NK-92 (cell line): Measurements from ENCODE around the gene EPHA6.
"Not testable (repeated sequence)": the region's sequence is repeated elsewhere in the genome, so short reads cannot be mapped to it uniquely, and the experiment has no call there.

Experiments used
- DNase-seq: peaks from one replicate; lab custom pipeline; 2025; ENCODE audit not compliant: unreplicated experiment; lab: John Stamatoyannopoulos, UW

The EPHA6 gene

GRCh38 chr3:97010881-97011657 lies 196.7 kb downstream of the EPHA6 start:
- no peak for DNase-seq

- no peak for DNase-seq
Observed at GRCh38 chr3:97021778-97022177, 207.4 kb downstream of the EPHA6 start.

GRCh38 chr3:97025612-97026011 lies 211.2 kb downstream of the EPHA6 start:
- not testable (repeated sequence) for DNase-seq

GRCh38 chr3:97029972-97030371 lies 215.6 kb downstream of the EPHA6 start:
- DNase-seq: no peak

DNA sequence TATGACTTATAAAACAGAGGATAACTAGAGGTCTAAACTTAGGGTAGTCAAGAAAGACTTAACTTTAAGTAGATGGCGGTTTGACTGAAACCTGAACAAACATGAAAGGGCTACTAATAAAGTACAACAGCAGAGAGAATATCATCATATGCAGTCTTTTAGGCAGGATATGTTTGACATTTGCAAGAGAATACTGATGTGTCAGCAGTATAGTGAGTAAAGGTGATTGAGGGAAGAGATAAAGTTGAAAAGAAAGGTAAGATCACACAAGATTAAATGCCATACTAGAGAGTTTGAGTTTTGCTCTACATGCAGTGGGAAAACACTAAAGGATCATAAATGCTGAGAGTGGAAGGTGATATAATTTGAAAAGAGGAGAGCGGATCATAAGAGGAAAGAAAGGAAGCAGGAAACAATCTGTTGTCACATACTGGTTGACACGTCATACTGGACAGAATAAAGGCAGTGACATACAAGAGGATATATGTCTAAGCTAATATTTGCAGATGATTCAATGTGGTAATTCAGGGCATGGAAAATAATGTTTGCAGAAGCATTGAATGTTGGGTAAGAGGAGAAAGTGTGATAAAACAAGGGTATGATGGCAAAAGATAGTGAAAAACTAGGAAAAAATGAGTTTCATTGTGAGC lies 223.0 kb downstream of the EPHA6 start:
- no peak for DNase-seq

GRCh38 chr3:97043411-97043810 lies 229.0 kb downstream of the EPHA6 start:
- no peak for DNase-seq

DNA sequence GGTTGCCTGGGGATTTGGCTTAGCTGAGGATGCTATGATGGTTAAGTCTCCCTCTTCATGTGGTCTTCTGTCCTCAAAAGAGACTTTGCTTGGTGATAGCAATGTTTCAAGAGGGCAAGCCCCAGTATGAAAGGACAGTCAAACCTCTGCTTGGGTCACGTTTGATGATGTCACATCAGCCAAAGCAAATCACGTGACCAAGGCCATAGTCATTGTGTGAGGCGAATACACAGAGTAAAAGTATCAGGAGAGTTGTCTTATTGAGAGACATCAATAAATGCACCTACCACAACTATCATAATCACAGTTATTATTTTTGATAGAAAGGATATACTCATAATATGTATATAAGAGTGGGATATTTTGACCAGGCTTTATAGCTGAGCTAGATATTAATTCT lies 243.0 kb downstream of the EPHA6 start:
- DNase-seq: no peak

GRCh38 chr3:97059168-97059567 lies 244.8 kb downstream of the EPHA6 start:
- no peak for DNase-seq

DNA sequence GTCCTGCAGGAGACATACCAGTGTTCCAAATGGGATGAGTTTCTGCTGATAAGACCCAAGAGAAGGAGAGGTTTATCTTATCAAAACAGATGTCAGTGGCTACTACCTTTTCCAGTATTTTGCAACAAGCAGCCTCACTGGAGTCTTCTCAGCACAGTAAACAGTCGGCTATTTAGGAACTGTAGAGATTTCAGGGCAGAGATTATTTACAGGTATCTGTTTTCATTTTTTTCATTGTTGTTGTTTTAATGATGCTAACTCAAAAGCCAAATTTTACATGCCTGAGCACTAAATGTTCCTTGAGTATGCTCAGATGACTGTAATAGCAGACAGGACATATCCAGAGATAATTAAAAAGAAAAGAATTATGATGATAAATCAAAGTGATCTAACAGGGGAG lies 252.1 kb downstream of the EPHA6 start:
- no peak for DNase-seq

DNA sequence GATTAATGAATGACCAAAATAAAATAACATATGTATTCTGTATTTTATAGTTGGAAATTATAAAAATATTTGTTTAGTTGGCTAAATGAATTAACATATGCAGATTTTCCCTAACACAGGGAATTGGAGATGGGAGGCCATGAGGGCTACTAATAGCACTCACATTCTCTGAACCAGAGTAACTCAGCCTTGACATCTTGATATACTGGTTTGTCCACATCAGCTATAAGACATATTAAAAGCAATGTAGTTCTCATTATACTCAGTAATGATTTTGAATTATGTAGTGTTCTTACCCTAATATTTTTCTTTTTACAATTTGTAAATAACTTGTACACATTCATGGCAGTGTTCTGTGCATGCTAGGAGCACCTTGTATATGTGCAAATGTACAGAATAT lies 255.9 kb downstream of the EPHA6 start:
- no peak for DNase-seq

- DNase-seq: no peak
Observed at GRCh38 chr3:97074546-97074945, 260.2 kb downstream of the EPHA6 start.

DNA sequence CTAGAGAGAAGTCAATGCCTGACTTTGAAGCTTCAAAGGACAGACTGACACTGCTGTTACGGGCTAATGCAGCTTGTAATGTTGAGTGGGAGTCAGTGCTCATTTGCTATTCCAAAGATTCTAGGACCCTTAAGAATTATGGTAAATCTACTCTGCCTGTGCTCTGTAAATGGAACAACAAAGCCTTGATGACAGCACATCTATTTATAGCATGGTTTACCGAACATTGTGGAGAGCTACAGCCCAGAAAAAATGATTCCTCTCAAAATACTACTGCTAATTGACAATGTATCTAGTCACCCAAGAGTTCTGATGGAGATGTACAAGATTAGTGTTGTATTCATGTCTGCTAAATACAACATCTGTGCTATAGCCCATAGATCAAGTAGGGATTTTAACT lies 262.3 kb downstream of the EPHA6 start:
- no peak for DNase-seq

- no peak for DNase-seq
Observed at GRCh38 chr3:97089621-97090020, 275.2 kb downstream of the EPHA6 start.

DNA sequence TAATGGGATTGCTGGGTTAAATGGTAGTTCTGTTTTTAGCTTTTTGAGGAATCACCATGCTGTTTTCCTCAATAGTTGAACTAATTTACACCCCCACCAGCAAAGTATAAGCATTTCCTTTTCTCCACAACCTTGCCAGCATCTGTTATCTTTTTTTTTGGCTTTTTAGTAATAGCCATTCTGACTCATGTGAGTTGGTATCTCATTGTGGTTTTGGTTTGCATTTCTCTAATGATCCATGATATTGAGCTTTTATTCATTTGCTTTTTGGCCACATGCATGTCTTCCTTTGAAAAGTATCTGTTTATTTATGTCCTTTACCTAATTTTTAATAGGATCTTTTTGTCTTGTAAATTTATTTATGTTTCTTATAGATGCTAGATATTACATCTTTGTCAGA lies 288.2 kb downstream of the EPHA6 start:
- no peak for DNase-seq

- no peak for DNase-seq
Observed at GRCh38 chr3:97105989-97106651, 291.7 kb downstream of the EPHA6 start.

- DNase-seq: no peak
Observed at GRCh38 chr3:97106652-97106989, 292.2 kb downstream of the EPHA6 start.

GRCh38 chr3:97108136-97108535 lies 293.7 kb downstream of the EPHA6 start:
- no peak for DNase-seq

- no peak for DNase-seq
Observed at GRCh38 chr3:97111244-97111643, 296.9 kb downstream of the EPHA6 start.

DNA sequence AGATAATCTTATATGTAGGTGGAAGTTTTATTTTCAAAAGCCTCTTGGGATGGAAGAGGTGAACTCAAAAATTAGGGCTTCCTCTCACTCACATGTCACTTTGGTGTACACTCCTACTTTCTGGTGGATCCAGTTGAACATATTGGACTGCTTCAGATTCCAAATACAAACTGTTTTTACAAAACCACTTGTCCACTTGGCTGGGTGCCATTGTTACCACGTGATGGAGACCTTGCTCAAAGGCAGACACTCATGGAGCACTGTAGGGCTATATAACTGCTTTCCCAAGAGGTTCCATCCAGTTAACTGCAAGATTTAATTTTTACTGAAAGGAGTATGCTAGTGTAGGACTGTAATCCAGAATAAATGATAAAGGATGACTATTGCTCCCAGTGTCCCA lies 307.0 kb downstream of the EPHA6 start:
- DNase-seq: no peak

DNA sequence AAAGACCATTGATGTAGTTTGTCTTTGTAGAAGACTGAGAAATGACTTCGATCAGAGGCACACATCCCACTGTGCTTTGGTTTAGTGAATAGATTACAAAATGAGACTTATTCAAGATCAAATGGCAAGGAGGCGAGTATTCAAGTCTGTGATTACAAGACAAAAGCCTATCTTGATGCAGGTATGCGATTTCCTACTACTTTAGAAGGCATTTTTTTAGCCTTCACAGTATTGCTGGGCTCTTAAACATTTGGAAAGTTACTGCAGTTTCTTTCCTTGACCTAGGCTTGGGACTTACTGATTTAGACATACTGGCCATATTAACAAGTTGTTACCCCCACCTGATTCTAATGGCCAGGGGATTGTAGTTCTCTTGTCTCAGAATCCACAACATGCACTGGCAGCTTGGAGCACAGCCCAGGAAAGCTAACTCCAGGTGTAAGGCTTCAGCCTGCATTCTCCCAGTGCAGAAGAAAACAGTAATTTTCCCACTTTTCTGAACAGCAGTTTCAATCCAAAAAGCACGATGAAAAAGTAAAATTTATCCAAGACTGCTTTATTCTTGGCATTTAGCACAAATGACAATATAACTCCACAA lies 311.6 kb downstream of the EPHA6 start:
- DNase-seq: no peak

DNA sequence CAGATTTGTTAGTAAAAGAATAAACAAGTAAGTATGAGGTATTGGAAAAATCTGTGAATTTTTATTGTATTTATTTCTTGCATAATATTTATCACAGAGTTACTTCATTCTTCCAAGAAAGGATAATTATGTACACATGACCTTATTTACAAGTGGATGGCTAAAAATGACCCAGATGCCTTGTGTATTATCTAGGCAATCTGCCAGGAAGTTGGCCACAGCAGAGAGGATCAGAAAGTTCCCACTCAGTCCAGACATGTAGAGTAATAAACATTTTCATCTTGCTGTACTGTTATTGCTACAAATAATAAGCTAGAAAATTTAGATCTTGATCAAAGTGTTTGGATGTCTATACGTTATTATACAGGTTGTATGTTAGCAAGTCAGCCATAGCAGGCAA lies 317.1 kb downstream of the EPHA6 start:
- no peak for DNase-seq
